ENCODE data around the gene MIF4GD.

DNA sequence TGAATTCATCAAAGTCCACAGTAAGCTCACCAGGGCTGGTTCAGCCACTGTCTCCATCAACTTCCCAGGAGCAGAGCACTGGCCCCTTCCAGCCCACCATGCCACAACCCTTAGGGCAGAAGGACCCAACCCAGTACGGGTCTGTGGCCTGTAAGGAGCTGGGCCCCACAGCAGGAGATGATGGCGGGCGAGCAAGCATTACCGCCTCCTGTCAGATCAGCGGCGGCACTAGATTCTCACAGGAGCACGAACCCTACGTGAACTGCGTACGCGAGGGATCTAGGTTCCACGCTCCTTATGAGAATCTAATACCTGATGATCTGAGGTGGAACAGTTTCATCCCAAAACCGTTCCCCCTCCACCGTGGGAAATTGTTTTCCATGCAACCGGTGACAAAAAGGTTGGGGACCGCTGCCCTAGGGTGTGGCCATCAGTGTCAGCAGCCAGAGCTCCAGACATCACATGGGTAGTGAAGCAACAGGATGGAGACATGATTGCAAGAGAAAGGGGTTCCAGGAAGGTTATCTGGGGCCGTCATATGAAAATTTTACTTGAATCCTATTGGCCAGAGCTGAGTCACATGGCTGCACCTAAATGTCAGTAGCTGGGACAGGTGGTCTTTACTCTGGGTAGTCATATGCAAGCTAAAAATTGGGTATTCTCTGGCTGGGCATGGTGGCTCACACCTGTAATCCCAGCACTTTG is 30.6 kb upstream of the MIF4GD start:
- TF ChIP-seq ZNF565 (CRISPR knock-in tag; conservative IDR thresholded peaks at IDR 0.05; ENCODE audit: low read depth) (no peak), BACH2 (CRISPR knock-in tag; IDR thresholded peaks at IDR 0.05; ENCODE audit: borderline replicate concordance) (no peak), ARNTL (CRISPR knock-in tag; IDR thresholded peaks at IDR 0.05; ENCODE audit: borderline replicate concordance, low read depth) (no peak), PPARA (CRISPR knock-in tag; IDR thresholded peaks at IDR 0.05; ENCODE audit: borderline replicate concordance) (no peak), GLIS3 (CRISPR knock-in tag; IDR thresholded peaks at IDR 0.05) (no peak), TOX (CRISPR knock-in tag; IDR thresholded peaks at IDR 0.05; ENCODE audit: borderline replicate concordance) (no peak), ZNF8 (CRISPR knock-in tag; IDR thresholded peaks at IDR 0.05) (no peak), RARB (CRISPR knock-in tag; IDR thresholded peaks at IDR 0.05) (no peak), ZFP3 (CRISPR knock-in tag; IDR thresholded peaks at IDR 0.05) (no peak), ZFP30 (CRISPR knock-in tag; IDR thresholded peaks at IDR 0.05) (no peak)
- TF ChIP-seq, protein P1, sequence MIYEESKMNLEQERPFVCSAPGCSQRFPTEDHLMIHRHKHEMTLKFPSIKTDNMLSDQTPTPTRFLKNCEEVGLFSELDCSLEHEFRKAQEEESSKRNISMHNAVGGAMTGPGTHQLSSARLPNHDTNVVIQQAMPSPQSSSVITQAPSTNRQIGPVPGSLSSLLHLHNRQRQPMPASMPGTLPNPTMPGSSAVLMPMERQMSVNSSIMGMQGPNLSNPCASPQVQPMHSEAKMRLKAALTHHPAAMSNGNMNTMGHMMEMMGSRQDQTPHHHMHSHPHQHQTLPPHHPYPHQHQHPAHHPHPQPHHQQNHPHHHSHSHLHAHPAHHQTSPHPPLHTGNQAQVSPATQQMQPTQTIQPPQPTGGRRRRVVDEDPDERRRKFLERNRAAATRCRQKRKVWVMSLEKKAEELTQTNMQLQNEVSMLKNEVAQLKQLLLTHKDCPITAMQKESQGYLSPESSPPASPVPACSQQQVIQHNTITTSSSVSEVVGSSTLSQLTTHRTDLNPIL (CRISPR knock-in tag; IDR thresholded peaks at IDR 0.05; ENCODE audit: low read depth), result no peak

Data from SK-N-SH treated with all-trans-retinoic acid at 6 μM for 48 hours (cell line).